ENCODE data around the gene SLC10A7.

Gene SLC10A7

DNA sequence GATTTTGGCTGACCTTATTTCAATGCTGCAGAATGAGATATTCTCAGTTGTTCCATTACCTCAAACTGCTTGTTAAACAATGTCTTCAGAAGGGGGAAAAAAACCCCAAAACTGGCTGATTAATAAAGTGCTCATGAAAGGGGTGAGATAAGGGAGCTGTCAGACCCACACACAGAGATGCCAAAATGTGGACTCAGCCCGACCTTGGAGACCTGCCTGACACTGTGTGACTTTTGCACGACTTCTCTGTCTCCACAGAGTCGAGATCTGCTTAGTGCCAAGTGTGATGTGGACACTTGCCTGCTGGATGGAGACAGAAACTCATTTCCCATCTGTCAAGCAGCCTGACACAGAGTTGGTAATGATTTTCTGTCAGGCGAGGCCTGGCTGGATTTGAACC, 275.9 kb downstream of the SLC10A7 start:
- TF ChIP-seq CTCF (IDR thresholded peaks at IDR 0.05; ENCODE audit: low read depth, low read length), result no peak
- DNase-seq, result no peak
- H3K36me3 ChIP-seq, result no peaks in the 10 kb centered on the region
- no peak overlapping the region for H3K4me3 ChIP-seq (ENCODE audit: low read depth, low read length)
- H3K27me3 ChIP-seq, result no peaks in the 10 kb centered on the region
- peaks cover 20% of the 10 kb centered on the region for H3K4me1 ChIP-seq
- no peaks in the 10 kb centered on the region for H3K9me3 ChIP-seq

GRCh38 chr4:146245246-146245645, 276.5 kb downstream of the SLC10A7 start:
- no peaks in the 10 kb centered on the region for H3K9me3 ChIP-seq
- peaks cover 20% of the 10 kb centered on the region for H3K4me1 ChIP-seq
- no peak overlapping the region for H3K4me3 ChIP-seq (ENCODE audit: low read depth, low read length)
- no peaks in the 10 kb centered on the region for H3K36me3 ChIP-seq
- DNase-seq, result peak; percentile 22
- no peaks in the 10 kb centered on the region for H3K27me3 ChIP-seq
- no peak for TF ChIP-seq CTCF (IDR thresholded peaks at IDR 0.05; ENCODE audit: low read depth, low read length)

DNA sequence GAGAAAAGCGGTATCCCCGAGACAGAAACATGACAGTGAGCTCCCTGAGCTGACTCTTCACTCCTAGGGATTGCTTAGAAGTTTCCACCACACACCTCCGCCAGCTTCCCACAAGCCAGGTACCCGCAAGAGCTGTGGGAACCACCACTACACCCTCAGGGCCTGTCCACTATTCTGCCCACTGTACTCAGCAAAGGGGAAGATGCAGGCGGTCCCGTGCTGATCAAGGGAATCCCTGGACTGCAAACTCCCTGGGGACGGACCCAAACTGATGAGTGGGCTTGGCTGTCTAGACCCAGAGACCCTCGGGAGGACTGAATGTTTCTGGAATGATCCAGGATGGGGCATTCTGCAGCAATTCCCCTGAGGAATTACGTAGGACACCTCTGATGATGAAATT, 277.2 kb downstream of the SLC10A7 start:
- peaks cover 20% of the 10 kb centered on the region for H3K4me1 ChIP-seq
- H3K9me3 ChIP-seq, result no peaks in the 10 kb centered on the region
- H3K36me3 ChIP-seq, result no peaks in the 10 kb centered on the region
- no peak overlapping the region for H3K4me3 ChIP-seq (ENCODE audit: low read depth, low read length)
- no peak for TF ChIP-seq CTCF (IDR thresholded peaks at IDR 0.05; ENCODE audit: low read depth, low read length)
- H3K27me3 ChIP-seq, result no peaks in the 10 kb centered on the region
- no peak for DNase-seq

DNA sequence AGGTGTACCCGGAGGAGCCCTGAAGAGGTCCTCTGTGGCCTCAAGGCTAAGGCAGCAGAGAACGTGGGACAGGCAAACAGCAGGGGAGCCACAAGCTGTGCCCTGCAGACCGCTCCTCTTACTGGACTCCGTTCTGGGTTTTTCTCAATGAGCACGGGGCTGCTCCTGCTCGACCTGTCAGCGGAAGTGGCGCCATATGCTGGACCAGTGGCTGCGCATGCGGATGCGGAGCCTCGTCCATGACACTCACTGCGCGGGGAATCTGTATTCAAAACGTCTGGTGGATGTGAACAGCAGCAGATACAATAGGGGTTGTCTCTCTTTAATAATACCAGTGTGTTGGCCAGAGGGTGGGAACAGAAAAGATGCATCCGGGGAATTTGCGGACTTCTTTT, 277.9 kb downstream of the SLC10A7 start:
- H3K4me1 ChIP-seq, result peaks cover 20% of the 10 kb centered on the region
- DNase-seq, result no peak
- H3K36me3 ChIP-seq, result no peaks in the 10 kb centered on the region
- no peak overlapping the region for H3K4me3 ChIP-seq (ENCODE audit: low read depth, low read length)
- no peak for TF ChIP-seq CTCF (IDR thresholded peaks at IDR 0.05; ENCODE audit: low read depth, low read length)
- H3K9me3 ChIP-seq, result no peaks in the 10 kb centered on the region
- no peaks in the 10 kb centered on the region for H3K27me3 ChIP-seq

DNA sequence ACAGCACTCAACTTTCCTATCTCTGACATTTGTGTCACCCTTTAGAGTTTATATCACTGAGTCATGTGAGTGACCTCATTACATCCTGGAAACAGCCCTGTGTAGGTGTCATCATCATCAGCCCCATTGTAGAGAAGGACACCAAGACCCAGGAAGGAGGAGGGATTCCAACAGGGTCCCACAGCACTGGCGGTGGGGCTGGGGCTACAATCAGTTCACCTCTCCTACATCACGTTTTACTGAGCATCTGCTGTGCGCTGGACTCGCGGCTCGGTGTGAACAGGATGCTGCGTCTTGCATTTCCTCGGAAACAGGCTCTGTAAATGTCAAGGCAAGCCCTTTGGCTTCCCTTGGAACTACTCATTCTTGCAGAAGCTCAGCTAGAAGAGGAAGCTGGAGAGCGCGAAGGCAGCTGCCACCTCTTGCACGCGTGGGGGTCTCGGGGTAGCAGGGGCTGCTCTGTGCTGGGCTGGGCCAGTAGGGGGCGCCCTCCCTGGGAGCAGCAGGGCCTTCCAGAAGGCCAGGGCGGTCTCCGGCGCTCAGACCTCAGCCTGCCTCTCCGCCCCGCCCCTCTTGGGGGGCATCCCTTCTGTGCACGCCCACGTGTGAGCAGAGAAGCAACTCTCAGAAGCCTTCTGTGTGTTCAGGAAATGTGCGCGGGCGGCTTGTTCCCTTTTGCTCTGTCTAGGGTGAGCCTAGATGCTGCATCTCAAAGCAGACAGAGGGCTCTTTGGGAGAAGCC, 278.4 kb downstream of the SLC10A7 start:
- Histone ChIP-seq H3K4me3 (ENCODE audit: low read depth, low read length) (no peak overlapping the region), H3K27me3 (no peaks in the 10 kb centered on the region), H3K36me3 (no peaks in the 10 kb centered on the region), H3K4me1 (peaks cover 20% of the 10 kb centered on the region), H3K9me3 (no peaks in the 10 kb centered on the region)
- no peak for DNase-seq
- TF ChIP-seq CTCF (IDR thresholded peaks at IDR 0.05; ENCODE audit: low read depth, low read length), result peak; percentile 53

GRCh38 chr4:146238107-146238506, 283.6 kb downstream of the SLC10A7 start:
- H3K4me1 ChIP-seq, result peaks cover 11% of the 10 kb centered on the region
- no peaks in the 10 kb centered on the region for H3K27me3 ChIP-seq
- H3K9me3 ChIP-seq, result no peaks in the 10 kb centered on the region
- H3K4me3 ChIP-seq (ENCODE audit: low read depth, low read length), result no peak overlapping the region
- no peak for DNase-seq
- no peak for TF ChIP-seq CTCF (IDR thresholded peaks at IDR 0.05; ENCODE audit: low read depth, low read length)
- no peaks in the 10 kb centered on the region for H3K36me3 ChIP-seq
